ENCODE data around the gene ATP12A.

ATP12A gene

GRCh38 chr13:24693862-24694471 is 13.8 kb downstream of the ATP12A start:
- TF ChIP-seq CTCF (IDR thresholded peaks at IDR 0.05; ENCODE audit: low read length, missing control alignments), result peak; percentile 64
- DNase-seq (ENCODE audit: low read depth), result peak; percentile 58
- H3K4me3 ChIP-seq (replicated peaks; ENCODE audit: low read depth, low read length), result no peak overlapping the region

- H3K4me3 ChIP-seq (replicated peaks; ENCODE audit: low read depth, low read length), result no peak overlapping the region
- no peak for TF ChIP-seq CTCF (IDR thresholded peaks at IDR 0.05; ENCODE audit: low read length, missing control alignments)
These were observed 14.7 kb downstream of the ATP12A start for GRCh38 chr13:24694907-24695306.

GRCh38 chr13:24698686-24699085 is 18.5 kb downstream of the ATP12A start:
- no peak overlapping the region for H3K4me3 ChIP-seq (replicated peaks; ENCODE audit: low read depth, low read length)
- TF ChIP-seq CTCF (IDR thresholded peaks at IDR 0.05; ENCODE audit: low read length, missing control alignments), result no peak
- DNase-seq (ENCODE audit: low read depth), result no peak

More at GRCh38 chr13:24694907-24695306, 14.7 kb downstream of the ATP12A start:
- no peak for DNase-seq (ENCODE audit: low read depth)

GRCh38 chr13:24699541-24699940 is 19.3 kb downstream of the ATP12A start:
- no peak for DNase-seq (ENCODE audit: low read depth)
- no peak for TF ChIP-seq CTCF (IDR thresholded peaks at IDR 0.05; ENCODE audit: low read length, missing control alignments)
- H3K4me3 ChIP-seq (replicated peaks; ENCODE audit: low read depth, low read length), result no peak overlapping the region

- DNase-seq (ENCODE audit: low read depth), result no peak
- H3K4me3 ChIP-seq (replicated peaks; ENCODE audit: low read depth, low read length), result no peak overlapping the region
These were observed 20.3 kb downstream of the ATP12A start for GRCh38 chr13:24700539-24700938.

GRCh38 chr13:24706886-24707585 is 26.8 kb downstream of the ATP12A start:
- DNase-seq (ENCODE audit: low read depth), result no peak
- no peak overlapping the region for H3K4me3 ChIP-seq (replicated peaks; ENCODE audit: low read depth, low read length)
- TF ChIP-seq CTCF (IDR thresholded peaks at IDR 0.05; ENCODE audit: low read length, missing control alignments), result no peak

More at GRCh38 chr13:24700539-24700938, 20.3 kb downstream of the ATP12A start:
- no peak for TF ChIP-seq CTCF (IDR thresholded peaks at IDR 0.05; ENCODE audit: low read length, missing control alignments)
